Activated CD8-positive, alpha-beta memory T cell treated with anti-CD3 and anti-CD28 coated beads, Interleukin-2, amount 50 U/mL, for 1 hour (primary cell): ENCODE results near the gene PTPN14.

ENCODE experiments used
- DNase-seq: peaks from one replicate; pipeline ENCODE4 v3.0.0-alpha.2; 2020; ENCODE audit errors: extremely low read depth

Gene PTPN14

GRCh38 chr1:214429951-214430770, 121.2 kb downstream of the PTPN14 start:
- DNase-seq: no peak

GRCh38 chr1:214427871-214428277, 123.5 kb downstream of the PTPN14 start:
- peak; percentile 17 for DNase-seq

- DNase-seq: no peak
Measured at GRCh38 chr1:214426426-214426812, 125.0 kb downstream of the PTPN14 start.

GRCh38 chr1:214425716-214426425, 125.5 kb downstream of the PTPN14 start:
- no peak for DNase-seq

GRCh38 chr1:214425101-214425500, 126.3 kb downstream of the PTPN14 start:
- DNase-seq: no peak

GRCh38 chr1:214423045-214423444, 128.4 kb downstream of the PTPN14 start:
- DNase-seq: no peak

GRCh38 chr1:214422137-214422671, 129.2 kb downstream of the PTPN14 start:
- DNase-seq: no peak

GRCh38 chr1:214420833-214421232, 130.6 kb downstream of the PTPN14 start:
- DNase-seq: no peak

GRCh38 chr1:214420341-214420740, 131.1 kb downstream of the PTPN14 start:
- DNase-seq: no peak

GRCh38 chr1:214419650-214420049, 131.8 kb downstream of the PTPN14 start:
- DNase-seq: no peak

- DNase-seq: no peak
Measured at GRCh38 chr1:214418391-214418790, 133.0 kb downstream of the PTPN14 start.

- no peak for DNase-seq
Measured at GRCh38 chr1:214417545-214418210, 133.7 kb downstream of the PTPN14 start.

GRCh38 chr1:214416858-214417257, 134.5 kb downstream of the PTPN14 start:
- no peak for DNase-seq

GRCh38 chr1:214416417-214416816, 135.0 kb downstream of the PTPN14 start:
- no peak for DNase-seq

- DNase-seq: no peak
Measured at GRCh38 chr1:214415131-214415530, 136.3 kb downstream of the PTPN14 start.

- DNase-seq: no peak
Measured at GRCh38 chr1:214414691-214415090, 136.7 kb downstream of the PTPN14 start.

GRCh38 chr1:214413315-214413714, 138.1 kb downstream of the PTPN14 start:
- DNase-seq: no peak

GRCh38 chr1:214404571-214405213, 146.7 kb downstream of the PTPN14 start:
- no peak for DNase-seq

- DNase-seq: no peak
Measured at GRCh38 chr1:214404154-214404553, 147.2 kb downstream of the PTPN14 start.

- DNase-seq: no peak
Measured at GRCh38 chr1:214403431-214403830, 148.0 kb downstream of the PTPN14 start.

- DNase-seq: no peak
Measured at GRCh38 chr1:214402613-214403083, 148.8 kb downstream of the PTPN14 start.

GRCh38 chr1:214401666-214402065, 149.7 kb downstream of the PTPN14 start:
- no peak for DNase-seq
